HG03442 (cell line): ENCODE measurements around the gene ATP11A.

Experiments
- ATAC-seq: cut with Tn5 transposase; IDR thresholded peaks from one replicate; pipeline ENCODE4 v1.9.1; 2021; ENCODE audit warnings: mild to moderate bottlenecking, moderate library complexity; ENCODE audit not compliant: unreplicated experiment

Gene ATP11A

DNA sequence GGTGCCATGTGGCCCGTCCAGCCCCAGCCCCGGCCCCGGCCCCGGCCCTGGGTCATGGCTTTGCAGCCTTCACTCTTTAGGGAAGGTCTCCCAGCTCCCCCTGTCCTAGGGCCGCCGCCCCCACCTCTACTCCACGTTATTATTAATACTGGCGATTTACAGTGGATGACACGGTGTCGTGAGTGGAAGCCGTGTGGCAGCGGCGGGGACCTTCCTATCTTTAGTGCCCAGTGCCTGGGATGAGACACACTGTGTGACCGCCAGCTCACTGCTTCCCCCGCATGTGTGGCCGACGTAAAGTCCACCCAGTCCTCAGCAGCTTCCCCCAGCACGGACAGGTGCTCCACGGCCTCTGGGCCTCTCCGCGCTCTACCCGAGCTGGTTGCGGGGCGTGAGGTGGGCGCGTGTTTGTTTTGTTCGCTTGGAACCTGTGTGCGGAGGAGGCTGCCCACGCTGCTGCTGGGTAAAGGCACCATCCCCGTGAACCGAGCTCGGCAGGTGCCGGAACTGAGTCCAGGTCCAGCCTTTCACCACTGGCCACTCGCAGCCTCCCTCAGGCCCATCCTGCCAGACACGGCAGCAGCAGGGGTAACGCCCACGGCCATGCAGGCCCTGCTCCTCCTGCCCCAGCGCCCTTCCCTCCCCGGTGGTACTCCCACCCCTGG is 208.2 kb downstream of the ATP11A start:
- no peak for ATAC-seq

- no peak for ATAC-seq
These were observed 208.9 kb downstream of the ATP11A start for GRCh38 chr13:112898621-112899280.

- ATAC-seq = no peak
These were observed 209.7 kb downstream of the ATP11A start for GRCh38 chr13:112899281-112900225.

GRCh38 chr13:112900226-112900600 is 210.4 kb downstream of the ATP11A start:
- no peak for ATAC-seq

- ATAC-seq = no peak
These were observed 210.9 kb downstream of the ATP11A start for GRCh38 chr13:112900691-112901091.

DNA sequence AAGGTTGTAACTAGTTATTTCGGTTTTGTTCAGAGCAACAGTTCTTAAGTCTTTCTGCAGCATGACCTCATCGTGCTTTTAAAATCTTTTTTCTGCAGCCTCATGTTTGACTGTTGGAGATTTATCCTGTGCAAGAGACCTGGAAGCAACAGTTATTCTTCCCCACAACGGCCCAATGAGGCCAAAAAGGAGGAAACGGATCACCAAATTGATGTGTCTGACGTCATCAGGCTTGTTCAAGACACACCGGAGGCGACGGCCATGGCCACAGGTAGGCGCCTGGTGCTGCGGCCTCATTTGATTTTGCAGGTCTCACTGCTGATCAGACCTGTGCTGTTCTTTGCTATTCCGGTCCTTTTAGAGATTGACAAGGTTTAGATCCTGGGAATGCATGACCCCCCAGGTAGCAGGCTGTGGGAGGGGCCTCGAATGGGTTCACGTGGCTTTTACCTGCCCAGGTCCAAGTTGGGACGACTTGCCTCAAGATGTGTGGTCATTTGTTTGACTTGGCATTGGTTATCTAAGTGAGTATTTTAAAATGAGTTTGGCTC is 212.3 kb downstream of the ATP11A start:
- ATAC-seq = no peak

GRCh38 chr13:112902669-112903068 is 212.8 kb downstream of the ATP11A start:
- ATAC-seq = no peak

DNA sequence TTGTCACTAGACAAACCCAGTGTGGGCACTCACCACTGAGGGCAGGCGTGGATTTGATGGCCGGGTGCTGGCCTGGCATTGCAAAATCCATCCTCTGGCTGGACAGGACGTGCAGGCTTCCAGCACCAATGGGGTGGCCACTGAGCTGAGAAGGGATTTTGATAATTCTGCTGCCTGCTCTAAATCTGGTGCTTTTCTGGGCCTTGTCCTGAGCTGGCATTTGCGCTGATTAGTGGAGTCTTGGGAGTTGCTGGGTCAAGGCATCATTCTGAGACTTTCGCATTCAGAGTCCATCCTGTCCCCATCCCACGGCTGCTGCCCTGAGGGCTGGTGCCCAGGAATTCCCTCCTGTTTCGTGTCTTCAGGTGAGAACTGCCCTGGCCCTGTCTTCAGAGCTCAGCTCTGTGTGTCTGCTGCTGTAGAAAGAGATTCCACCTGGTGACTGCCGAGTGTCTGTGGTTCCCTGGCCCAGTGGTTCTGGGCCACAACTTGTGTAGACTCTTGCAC is 213.3 kb downstream of the ATP11A start:
- no peak for ATAC-seq

DNA sequence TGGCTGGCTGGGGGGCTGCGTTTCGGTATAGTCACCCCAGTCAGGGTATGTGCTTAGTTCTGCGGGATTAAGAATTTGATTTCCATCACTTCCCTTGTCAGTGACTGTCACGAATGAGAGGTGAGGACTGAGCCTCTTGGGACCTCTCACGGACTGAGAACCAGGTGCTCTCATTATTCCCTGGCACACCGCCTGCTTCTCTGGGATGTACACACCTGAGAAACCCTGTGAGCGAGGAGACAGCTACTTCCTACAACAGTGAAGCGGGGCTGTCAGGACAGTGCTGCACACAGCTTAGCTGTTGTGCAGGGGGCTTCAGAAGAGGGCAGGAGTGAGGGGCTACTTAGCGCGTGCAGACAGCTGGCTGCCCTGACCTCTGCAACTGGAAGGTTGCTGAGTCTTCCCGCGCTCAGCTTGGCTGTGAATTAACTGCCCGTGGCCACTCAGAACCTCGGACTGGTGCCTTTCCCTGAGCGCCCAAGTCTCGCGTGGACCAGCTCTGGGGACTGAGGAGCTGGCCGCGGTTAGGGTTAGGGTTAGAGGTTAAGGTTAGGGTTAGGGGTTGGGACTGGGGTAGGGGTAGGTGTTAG is 213.9 kb downstream of the ATP11A start:
- no peak for ATAC-seq

- ATAC-seq = no peak
These were observed 214.7 kb downstream of the ATP11A start for GRCh38 chr13:112904436-112904960.

DNA sequence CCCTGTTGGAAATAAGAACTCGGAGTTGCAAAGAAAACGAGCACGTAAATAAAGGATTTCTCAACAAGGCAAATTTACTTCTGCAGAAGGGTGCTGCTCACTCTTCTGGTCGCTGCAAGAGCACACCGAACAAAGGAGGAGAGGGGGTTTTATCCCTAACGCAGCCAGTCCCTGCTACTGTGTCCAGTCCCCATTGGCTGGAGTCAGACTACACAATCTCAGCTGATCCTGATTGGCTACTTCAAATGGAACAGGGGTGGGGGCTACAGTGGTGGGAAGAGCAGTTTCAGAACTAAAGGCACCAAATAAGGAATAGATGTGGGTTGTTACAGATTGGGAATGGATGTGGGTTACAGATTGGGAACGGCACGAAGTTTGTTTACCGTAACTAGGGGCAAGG is 215.2 kb downstream of the ATP11A start:
- ATAC-seq = no peak

DNA sequence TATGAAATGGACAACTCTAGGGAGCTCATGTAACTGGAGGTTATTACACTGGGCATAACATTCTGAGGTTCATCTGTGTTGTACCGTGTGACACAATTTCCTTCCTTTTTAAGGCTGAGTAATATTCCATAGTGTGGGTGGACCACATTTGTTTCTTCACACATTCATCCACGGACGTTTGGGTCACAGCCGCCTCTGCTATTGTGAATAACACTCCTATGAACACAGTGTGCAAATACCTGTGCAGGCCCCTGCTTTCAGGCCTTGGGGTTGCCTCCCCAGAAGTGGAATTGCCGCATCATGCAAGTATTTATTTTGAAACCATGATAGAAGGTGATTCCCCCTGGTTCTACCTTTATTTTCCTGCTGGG is 215.8 kb downstream of the ATP11A start:
- ATAC-seq = no peak

DNA sequence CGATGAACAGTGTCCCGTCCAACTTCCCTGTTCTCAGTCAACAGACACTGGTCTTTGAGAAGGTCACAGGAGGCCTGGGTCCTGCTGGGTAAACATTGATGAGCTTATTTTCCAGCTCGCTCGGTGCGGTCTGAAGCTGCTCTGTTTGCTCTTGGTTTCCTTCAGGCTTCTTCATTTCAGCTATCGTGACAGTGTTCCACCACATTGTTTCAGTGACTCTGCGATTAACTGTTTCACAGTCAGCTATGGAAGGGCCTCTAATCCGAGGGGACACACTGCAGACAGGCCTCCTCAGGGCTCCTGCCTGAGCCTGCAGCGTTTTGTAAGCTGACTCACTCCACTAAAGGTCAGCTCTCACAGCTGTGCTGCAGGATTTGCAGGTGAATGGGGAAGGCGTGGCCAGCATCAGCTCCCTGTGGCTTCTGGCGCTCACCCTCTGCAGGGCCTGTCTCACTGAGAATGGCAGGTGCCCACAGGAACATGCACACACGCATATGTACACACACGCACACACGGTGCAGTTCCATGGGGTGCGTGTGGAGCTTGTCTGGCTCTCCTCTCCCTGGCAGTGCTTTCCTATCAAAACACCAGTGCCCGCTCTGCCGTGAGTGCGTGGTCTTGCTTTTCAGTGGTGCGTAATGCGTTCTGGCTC is 216.3 kb downstream of the ATP11A start:
- ATAC-seq = no peak

DNA sequence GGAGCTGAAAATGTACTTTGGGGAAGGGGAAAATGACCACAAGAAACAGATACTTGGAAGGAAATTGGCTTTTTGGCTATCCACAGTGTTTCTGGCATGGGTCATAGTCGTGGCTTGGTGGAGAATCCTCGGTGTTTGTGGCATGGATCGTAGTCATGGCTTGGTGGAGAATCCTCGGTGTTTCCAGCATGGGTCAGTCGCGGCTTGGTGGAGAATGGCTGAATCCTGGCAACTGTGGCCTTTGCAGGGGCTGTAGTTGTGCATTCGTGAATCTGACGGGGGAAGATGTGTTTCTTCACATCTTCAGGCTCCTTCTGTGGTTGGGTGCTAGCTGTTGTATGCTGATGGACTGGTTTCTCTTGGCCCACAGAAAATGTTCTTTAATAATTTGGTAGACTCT is 217.4 kb downstream of the ATP11A start:
- ATAC-seq = no peak

GRCh38 chr13:112907871-112908331 is 218.1 kb downstream of the ATP11A start:
- ATAC-seq = no peak

DNA sequence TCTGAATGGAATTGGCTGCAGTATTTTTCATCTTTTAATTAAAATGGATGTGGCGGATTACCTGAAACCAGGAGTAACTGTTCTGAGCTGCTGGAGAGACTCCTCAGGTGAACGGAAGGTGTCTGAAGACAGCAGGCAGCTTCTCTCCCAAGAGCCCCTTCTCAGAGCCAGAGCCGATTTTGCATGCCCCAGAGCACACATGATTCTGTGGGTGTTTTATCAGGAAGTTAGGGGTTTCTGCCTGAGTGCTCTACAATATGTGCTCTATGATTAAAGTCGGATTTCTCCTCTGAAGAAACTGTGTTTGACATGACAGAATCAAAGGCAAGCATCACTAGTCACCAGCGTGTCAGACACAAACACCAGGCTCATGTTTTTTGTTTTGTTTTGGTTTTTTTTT is 218.5 kb downstream of the ATP11A start:
- ATAC-seq = no peak

- ATAC-seq = no peak
These were observed 220.2 kb downstream of the ATP11A start for GRCh38 chr13:112910016-112910415.

GRCh38 chr13:112910616-112911280 is 220.9 kb downstream of the ATP11A start:
- ATAC-seq = no peak

- no peak for ATAC-seq
These were observed 221.5 kb downstream of the ATP11A start for GRCh38 chr13:112911285-112911701.
